Gastrocnemius medialis (tissue), 4 donors: Measurements from ENCODE around the gene ESRRB.

Source experiments
- POLR2A ChIP-seq, 2 donors: fragments of 450-650 bp; IDR thresholded peaks; one replicate each; pipeline ENCODE4 v1.6.1; 2017; ENCODE audit warnings: antibody characterized with exemption in 2 of 2, mild to moderate bottlenecking in 2 of 2, moderate library complexity in 2 of 2
- TF ChIP-seq, protein P1 (sequence below), 5 experiments: fragments of 450-650 bp in 3 of 5; fragments of 200-600 bp in 2 of 5; sonication (generic) in 2 of 5; IDR thresholded peaks in 4 of 5; conservative IDR thresholded peaks in 1 of 5; 1 replicate in 4 of 5; 2 replicates in 1 of 5; pipeline ENCODE4 v1.5.1; 2016 to 2019; ENCODE audit warnings: antibody characterized with exemption in 5 of 5, mild to moderate bottlenecking in 3 of 5, moderate library complexity in 3 of 5

DNA sequence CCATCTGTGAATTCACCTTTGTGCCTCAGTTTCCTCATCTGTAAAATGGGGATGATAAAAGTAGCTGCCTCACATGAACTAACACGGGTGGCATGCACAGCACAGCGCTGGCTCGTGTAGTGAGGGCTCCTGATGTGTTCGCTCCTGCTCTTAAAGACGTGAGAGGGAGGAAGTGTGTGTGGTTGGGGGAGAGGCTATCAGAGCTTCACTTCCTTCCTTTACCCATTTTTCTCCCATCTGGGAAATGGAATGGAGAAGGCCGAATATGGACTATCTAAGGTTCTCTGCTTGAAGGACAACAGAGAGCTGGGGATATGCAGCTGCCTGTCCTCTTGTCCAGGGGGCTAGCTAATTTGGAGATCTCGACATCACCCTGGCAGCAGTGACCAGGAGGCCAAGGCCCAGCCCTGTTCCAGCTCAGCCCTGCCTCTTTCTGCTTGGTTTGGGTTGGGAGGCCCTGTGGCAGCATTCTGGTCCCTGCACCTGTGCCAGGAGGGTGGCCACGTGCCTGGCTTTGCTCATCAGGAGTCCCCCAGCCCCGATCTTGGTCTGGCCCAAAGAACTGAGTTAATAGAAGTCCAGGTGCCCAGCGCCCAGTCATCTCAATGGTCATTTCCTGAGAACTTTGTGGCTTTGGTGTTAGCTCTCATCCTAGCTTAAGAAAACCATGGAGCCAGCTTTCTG is 44.5 kb upstream of the ESRRB start:
- TF ChIP-seq, protein P1, sequence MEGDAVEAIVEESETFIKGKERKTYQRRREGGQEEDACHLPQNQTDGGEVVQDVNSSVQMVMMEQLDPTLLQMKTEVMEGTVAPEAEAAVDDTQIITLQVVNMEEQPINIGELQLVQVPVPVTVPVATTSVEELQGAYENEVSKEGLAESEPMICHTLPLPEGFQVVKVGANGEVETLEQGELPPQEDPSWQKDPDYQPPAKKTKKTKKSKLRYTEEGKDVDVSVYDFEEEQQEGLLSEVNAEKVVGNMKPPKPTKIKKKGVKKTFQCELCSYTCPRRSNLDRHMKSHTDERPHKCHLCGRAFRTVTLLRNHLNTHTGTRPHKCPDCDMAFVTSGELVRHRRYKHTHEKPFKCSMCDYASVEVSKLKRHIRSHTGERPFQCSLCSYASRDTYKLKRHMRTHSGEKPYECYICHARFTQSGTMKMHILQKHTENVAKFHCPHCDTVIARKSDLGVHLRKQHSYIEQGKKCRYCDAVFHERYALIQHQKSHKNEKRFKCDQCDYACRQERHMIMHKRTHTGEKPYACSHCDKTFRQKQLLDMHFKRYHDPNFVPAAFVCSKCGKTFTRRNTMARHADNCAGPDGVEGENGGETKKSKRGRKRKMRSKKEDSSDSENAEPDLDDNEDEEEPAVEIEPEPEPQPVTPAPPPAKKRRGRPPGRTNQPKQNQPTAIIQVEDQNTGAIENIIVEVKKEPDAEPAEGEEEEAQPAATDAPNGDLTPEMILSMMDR (IDR thresholded peaks at IDR 0.05 in 4 of 5, conservative IDR thresholded peaks at IDR 0.05 in 1 of 5), result no peak
- TF ChIP-seq POLR2A (IDR thresholded peaks at IDR 0.05), result no peak
